Suprapubic skin (tissue), 4 donors: ENCODE measurements around the gene GYPC. TPM values are rescaled to one million over a fixed set of nuclear protein-coding genes. Genes with fewer than 3 reads are reported as not detected.

Source experiments
- DNase-seq, 2 donors: peaks; one replicate each; pipeline ENCODE4 v3.0.0-alpha.2; 2019; ENCODE audit warnings: low spot score in 2 of 2
- H3K27ac ChIP-seq: fragments of 200-600 bp; sonication (generic); one replicate; pipeline ENCODE4 v1.5.1; 2019
- H3K27me3 ChIP-seq: fragments of 200-600 bp; sonication (generic); one replicate; pipeline ENCODE4 v1.5.1; 2019
- H3K36me3 ChIP-seq: fragments of 200-600 bp; sonication (generic); one replicate; pipeline ENCODE4 v1.5.1; 2019
- H3K4me1 ChIP-seq: fragments of 200-600 bp; sonication (generic); one replicate; pipeline ENCODE4 v1.5.1; 2019
- H3K4me3 ChIP-seq: fragments of 200-600 bp; sonication (generic); one replicate; pipeline ENCODE4 v1.5.1; 2019; ENCODE audit warnings: mild to moderate bottlenecking
- H3K9me3 ChIP-seq: fragments of 200-600 bp; sonication (generic); one replicate; pipeline ENCODE4 v1.5.1; 2019
- EP300 ChIP-seq: sonication (generic); formaldehyde crosslinking; IDR thresholded peaks from one replicate; pipeline ENCODE4 v1.6.1; 2017; ENCODE audit warnings: antibody characterized with exemption
- POLR2A ChIP-seq, 2 donors: fragments of 450-650 bp; IDR thresholded peaks; one replicate each; pipeline ENCODE4 v1.6.1; 2017; ENCODE audit warnings: antibody characterized with exemption in 2 of 2, mild to moderate bottlenecking in 2 of 2, moderate library complexity in 2 of 2
- POLR2AphosphoS5 ChIP-seq, 3 donors: sonication (generic); formaldehyde crosslinking; IDR thresholded peaks; one replicate each; pipeline ENCODE4 v1.6.1; 2017; ENCODE audit warnings: antibody characterized with exemption in 3 of 3
- WGBS: methylation state at CpG from one replicate; pipeline ENCODE4 v1.1.5; 2018; 5-methylcytosine and 5-hydroxymethylcytosine counted together
- total RNA-seq, 4 donors: library from RNA; depleted of rRNA; stranded (reverse); fragments of >200 nt; gene quantifications; one replicate each; pipeline ENCODE4 v1.1.0, GENCODE V29; 2016
- TF ChIP-seq, protein P1 (sequence below), 2 donors: fragments of 200-600 bp in 1 of 2; fragments of 450-650 bp in 1 of 2; sonication (generic) in 1 of 2; IDR thresholded peaks; one replicate each; pipeline ENCODE4 v1.5.1; 2016 to 2019; ENCODE audit warnings: antibody characterized with exemption in 2 of 2, mild to moderate bottlenecking in 1 of 2, moderate library complexity in 1 of 2

GYPC gene
- total RNA-seq, 4 donors from 2014 or later, result 21.3 to 43.7 (median 32.1) TPM

DNA sequence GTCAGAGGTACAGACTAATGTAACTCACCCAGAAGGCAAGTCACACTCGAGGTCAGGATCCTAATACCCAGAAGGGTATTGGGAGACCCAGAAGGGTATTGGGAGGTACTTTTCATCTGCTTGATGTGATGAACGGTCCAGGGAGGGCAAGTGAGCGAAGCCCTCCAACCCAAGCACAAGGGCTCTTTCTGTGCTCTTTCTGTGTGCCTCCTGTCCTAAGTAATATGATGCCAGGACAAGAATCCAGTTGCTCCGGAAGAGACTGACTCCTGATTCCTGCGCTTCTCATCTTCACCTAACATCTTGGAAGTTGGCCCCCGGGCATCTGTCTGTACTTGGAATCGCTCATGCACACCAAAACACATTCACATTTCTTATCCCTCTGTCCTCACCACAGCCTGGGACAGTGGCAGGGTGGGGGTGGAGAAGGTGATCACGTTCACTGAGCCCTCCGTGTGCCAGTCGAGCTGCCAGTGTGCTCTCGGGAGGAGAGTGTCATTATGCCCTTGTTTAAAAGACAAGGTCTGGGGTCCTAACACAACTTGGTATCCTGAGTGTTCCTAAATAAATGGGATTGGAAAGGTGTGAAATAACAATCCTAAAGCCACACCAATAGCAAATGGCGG lies 17.1 kb downstream of the GYPC start:
- H3K9me3 ChIP-seq, result peaks cover 8% of the 10 kb centered on the region
- no peak overlapping the region for H3K4me3 ChIP-seq
- H3K27ac ChIP-seq, result no peak overlapping the region
- H3K27me3 ChIP-seq, result no peaks in the 10 kb centered on the region
- WGBS, result 89% methylated on average over 12 of the region's 12 CpGs
- H3K36me3 ChIP-seq, result no peaks in the 10 kb centered on the region
- TF ChIP-seq POLR2A (IDR thresholded peaks at IDR 0.05) (no peak), EP300 (no peak), POLR2AphosphoS5 (IDR thresholded peaks at IDR 0.05) (no peak)
- TF ChIP-seq, protein P1, sequence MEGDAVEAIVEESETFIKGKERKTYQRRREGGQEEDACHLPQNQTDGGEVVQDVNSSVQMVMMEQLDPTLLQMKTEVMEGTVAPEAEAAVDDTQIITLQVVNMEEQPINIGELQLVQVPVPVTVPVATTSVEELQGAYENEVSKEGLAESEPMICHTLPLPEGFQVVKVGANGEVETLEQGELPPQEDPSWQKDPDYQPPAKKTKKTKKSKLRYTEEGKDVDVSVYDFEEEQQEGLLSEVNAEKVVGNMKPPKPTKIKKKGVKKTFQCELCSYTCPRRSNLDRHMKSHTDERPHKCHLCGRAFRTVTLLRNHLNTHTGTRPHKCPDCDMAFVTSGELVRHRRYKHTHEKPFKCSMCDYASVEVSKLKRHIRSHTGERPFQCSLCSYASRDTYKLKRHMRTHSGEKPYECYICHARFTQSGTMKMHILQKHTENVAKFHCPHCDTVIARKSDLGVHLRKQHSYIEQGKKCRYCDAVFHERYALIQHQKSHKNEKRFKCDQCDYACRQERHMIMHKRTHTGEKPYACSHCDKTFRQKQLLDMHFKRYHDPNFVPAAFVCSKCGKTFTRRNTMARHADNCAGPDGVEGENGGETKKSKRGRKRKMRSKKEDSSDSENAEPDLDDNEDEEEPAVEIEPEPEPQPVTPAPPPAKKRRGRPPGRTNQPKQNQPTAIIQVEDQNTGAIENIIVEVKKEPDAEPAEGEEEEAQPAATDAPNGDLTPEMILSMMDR (IDR thresholded peaks at IDR 0.05), result no peak
- DNase-seq, result no peak
- H3K4me1 ChIP-seq, result peaks cover 7% of the 10 kb centered on the region

DNA sequence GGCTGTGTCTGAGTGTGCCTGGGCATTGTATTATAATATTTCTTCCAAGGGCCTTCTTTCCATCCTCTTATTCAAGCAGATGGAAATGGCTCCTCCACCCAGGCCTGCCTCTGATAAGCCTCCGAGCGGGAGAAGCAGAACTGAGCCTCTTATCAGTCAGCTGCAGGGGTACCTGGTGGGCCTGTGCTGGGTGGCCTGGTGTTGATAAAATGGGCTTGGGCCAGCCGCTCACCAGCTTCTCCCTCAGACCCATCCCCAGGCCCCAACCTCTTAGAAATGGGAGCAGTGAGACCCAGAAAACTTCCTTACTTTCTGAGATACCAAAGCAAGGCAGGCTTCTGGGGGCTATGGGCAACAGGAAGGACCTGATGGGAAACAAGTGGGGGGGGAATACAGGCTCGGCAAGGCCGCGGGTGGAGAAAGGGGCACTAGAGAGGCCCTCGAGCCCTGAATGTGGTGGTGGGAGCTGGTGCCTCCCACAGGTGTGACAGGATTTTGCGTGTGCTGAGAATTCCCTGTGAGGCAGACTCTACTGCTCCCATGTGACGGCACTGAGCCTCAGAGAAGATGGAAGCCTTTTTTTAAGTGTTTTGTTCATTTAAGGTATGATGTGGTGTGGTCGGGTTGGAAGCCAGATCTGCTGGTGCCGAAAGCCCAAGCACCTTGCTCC lies 18.3 kb downstream of the GYPC start:
- Histone ChIP-seq H3K27me3 (no peaks in the 10 kb centered on the region), H3K4me1 (peaks cover 7% of the 10 kb centered on the region), H3K4me3 (no peak overlapping the region), H3K36me3 (no peaks in the 10 kb centered on the region), H3K27ac (no peak overlapping the region), H3K9me3 (peaks cover 8% of the 10 kb centered on the region)
- no peak for DNase-seq
- TF ChIP-seq, protein P1 (IDR thresholded peaks at IDR 0.05), result no peak
- TF ChIP-seq POLR2A (IDR thresholded peaks at IDR 0.05) (no peak), POLR2AphosphoS5 (IDR thresholded peaks at IDR 0.05) (no peak), EP300 (no peak)
- 94% methylated on average over 11 of the region's 11 CpGs for WGBS

DNA sequence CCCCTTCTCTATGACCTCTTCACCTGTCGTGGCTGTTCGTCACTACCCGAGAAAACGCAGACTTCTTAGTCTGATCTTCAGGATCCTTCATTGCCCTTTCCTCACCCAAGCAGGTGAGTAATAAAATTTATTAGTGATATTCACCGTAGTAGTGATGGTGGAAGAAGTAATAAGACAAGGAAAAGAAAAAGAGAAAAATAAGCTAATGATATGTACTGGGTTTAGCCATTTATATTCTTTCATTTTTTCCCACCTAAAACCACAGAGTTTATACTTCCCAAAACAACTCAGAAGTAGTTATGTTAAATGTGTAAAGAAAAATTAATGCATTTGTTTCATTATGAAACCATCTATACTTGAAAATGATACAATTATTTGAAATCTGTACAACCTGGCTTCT lies 19.7 kb downstream of the GYPC start:
- H3K4me3 ChIP-seq, result no peak overlapping the region
- no peak for DNase-seq
- H3K4me1 ChIP-seq, result no peaks in the 10 kb centered on the region
- no peak for TF ChIP-seq POLR2AphosphoS5 (IDR thresholded peaks at IDR 0.05)
- TF ChIP-seq, protein P1 (IDR thresholded peaks at IDR 0.05), result no peak
- TF ChIP-seq POLR2A (IDR thresholded peaks at IDR 0.05), result no peak
- TF ChIP-seq EP300, result no peak
- no peak overlapping the region for H3K27ac ChIP-seq
- WGBS, result 95% methylated on average over 5 of the region's 5 CpGs
- H3K9me3 ChIP-seq, result peaks cover 8% of the 10 kb centered on the region
- H3K36me3 ChIP-seq, result no peaks in the 10 kb centered on the region
- H3K27me3 ChIP-seq, result no peaks in the 10 kb centered on the region

DNA sequence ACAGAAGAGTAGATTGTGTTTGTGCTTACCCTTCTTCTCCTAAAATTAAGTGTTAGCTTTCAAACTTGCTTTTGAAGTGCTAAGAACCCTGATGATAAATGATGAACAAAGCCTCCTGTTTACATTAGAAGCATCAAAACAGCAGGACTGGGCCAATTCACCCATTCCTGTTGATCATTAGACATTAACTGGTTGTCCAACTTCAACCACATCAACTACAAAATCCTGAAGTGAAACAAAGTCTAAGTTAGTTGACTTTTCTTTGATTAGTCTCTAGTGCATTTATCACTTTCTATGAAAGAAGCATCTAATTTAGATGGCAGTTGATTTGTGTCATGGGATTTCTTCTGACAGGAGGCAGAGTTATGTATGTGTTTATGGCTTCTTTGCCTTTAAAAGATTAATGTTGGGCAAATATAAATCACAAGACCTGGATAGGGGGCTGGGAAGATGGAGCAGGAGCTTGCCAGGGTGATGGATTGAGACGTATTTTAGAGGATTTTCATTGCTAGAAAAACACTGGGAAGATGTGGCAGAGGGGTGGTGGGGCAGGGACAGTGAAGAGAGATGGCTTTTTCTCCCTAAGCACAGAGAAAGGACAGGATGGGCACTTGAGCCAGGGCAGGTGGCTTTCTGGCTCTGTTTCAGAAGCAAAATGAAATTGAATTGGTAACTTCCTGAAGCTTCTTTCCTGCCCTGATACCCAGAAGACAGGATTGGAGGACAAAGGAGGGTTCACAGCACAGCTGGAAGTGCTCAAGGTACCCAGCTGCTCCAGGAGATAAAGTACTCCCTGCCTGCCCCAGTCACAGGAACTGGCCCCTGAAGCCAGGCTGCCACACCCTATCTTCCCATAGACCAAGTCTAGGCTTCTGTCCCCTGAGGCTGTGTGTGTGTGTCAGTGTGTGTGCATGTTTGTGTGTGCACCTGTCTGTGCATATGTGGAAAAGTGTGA lies 20.5 kb downstream of the GYPC start:
- Histone ChIP-seq H3K9me3 (peaks cover 8% of the 10 kb centered on the region), H3K4me3 (no peak overlapping the region), H3K27me3 (no peaks in the 10 kb centered on the region), H3K4me1 (no peaks in the 10 kb centered on the region), H3K27ac (no peak overlapping the region), H3K36me3 (no peaks in the 10 kb centered on the region)
- WGBS, result 77% methylated on average over 1 of the region's 1 CpG
- no peak for TF ChIP-seq POLR2A (IDR thresholded peaks at IDR 0.05)
- TF ChIP-seq, protein P1 (IDR thresholded peaks at IDR 0.05), result no peak
- TF ChIP-seq EP300, result no peak
- no peak for TF ChIP-seq POLR2AphosphoS5 (IDR thresholded peaks at IDR 0.05)
- DNase-seq, result no peak

DNA sequence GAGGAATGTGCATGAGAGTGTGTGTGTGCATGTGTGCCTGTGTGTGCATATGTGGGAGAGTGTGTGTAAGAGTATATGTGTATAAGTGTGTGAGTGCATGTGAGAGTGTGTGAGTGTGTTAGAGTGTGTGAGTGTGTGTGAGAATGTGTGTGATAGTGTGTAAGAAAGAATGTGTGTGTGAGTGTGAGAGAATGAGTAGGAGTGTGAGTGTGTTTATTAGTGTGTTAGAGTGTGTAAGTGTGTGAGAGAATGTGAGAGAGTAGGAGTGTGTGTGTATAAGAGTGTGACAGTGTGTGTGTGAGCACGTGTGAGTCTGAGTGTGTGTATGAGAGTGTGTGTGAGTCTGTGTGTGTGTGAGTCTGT lies 21.2 kb downstream of the GYPC start:
- 89% methylated on average over 1 of the region's 1 CpG for WGBS
- no peaks in the 10 kb centered on the region for H3K36me3 ChIP-seq
- no peak overlapping the region for H3K4me3 ChIP-seq
- H3K27me3 ChIP-seq, result no peaks in the 10 kb centered on the region
- no peak for DNase-seq
- peaks cover 8% of the 10 kb centered on the region for H3K9me3 ChIP-seq
- no peaks in the 10 kb centered on the region for H3K4me1 ChIP-seq
- H3K27ac ChIP-seq, result no peak overlapping the region
- no peak for TF ChIP-seq POLR2AphosphoS5 (IDR thresholded peaks at IDR 0.05)
- TF ChIP-seq, protein P1 (IDR thresholded peaks at IDR 0.05), result no peak
- no peak for TF ChIP-seq POLR2A (IDR thresholded peaks at IDR 0.05)
- TF ChIP-seq EP300, result no peak
